B cell (primary cell): ENCODE data around the gene WTAP.

Experiments used
- EZH2 ChIP-seq: IDR thresholded peaks from 2 replicates; pipeline ENCODE4 v1.6.1; 2012; ENCODE audit warnings: borderline replicate concordance, low read depth, mild to moderate bottlenecking, moderate library complexity, low read length; ENCODE audit not compliant: insufficient read depth, poor library complexity, severe bottlenecking
- TF ChIP-seq, protein P1 (sequence below): fragments of 200-600 bp; IDR thresholded peaks from one replicate; pipeline ENCODE4 v1.8.0; 2022; ENCODE audit warnings: antibody characterized with exemption, mild to moderate bottlenecking

DNA sequence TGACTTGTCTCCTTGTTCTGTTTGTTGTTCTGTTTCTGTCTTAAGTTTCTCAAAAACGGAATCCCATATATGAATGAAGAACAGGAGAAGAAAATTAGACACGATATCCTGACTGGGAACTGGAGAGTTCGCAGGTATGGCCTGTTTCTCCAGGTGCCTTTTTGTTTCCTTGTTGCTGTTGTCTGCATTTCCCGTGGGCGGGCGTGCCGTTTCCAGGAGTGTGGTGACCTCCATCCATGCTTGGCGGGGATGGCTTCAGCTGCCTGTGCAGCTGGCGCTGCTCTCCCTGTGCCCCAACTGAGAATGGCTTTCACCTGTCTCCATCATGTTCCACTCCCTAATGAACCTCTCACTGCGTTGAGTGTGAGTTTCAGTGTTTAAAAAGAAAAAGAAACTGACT lies 77.2 kb downstream of the WTAP start:
- TF ChIP-seq, protein P1, sequence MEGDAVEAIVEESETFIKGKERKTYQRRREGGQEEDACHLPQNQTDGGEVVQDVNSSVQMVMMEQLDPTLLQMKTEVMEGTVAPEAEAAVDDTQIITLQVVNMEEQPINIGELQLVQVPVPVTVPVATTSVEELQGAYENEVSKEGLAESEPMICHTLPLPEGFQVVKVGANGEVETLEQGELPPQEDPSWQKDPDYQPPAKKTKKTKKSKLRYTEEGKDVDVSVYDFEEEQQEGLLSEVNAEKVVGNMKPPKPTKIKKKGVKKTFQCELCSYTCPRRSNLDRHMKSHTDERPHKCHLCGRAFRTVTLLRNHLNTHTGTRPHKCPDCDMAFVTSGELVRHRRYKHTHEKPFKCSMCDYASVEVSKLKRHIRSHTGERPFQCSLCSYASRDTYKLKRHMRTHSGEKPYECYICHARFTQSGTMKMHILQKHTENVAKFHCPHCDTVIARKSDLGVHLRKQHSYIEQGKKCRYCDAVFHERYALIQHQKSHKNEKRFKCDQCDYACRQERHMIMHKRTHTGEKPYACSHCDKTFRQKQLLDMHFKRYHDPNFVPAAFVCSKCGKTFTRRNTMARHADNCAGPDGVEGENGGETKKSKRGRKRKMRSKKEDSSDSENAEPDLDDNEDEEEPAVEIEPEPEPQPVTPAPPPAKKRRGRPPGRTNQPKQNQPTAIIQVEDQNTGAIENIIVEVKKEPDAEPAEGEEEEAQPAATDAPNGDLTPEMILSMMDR = no peak
- no peak for TF ChIP-seq EZH2
